KMS-11 (cell line): ENCODE measurements around the gene TMPRSS9.

Experiments
- H2AFZ ChIP-seq: fragments of 200-600 bp; sonication (generic); 2 replicates; pipeline ENCODE4 v1.6.1; 2016; ENCODE audit warnings: antibody characterized with exemption, mixed run types, low read depth
- H3K27ac ChIP-seq: fragments of 200-600 bp; sonication (generic); 2 replicates; pipeline ENCODE4 v1.6.1; 2016; ENCODE audit warnings: mild to moderate bottlenecking, mixed run types
- H3K27me3 ChIP-seq: fragments of 200-600 bp; sonication (generic); 2 replicates; pipeline ENCODE4 v1.6.1; 2017; ENCODE audit warnings: mild to moderate bottlenecking, low read depth, mixed run types, moderate library complexity; ENCODE audit not compliant: insufficient read depth
- H3K36me3 ChIP-seq: fragments of 200-600 bp; sonication (generic); 2 replicates; pipeline ENCODE4 v1.6.1; 2017; ENCODE audit warnings: mild to moderate bottlenecking, mixed run types; ENCODE audit not compliant: insufficient read depth
- H3K4me1 ChIP-seq: fragments of 200-600 bp; sonication (generic); 2 replicates; pipeline ENCODE4 v1.6.1; 2016; ENCODE audit warnings: mild to moderate bottlenecking, low read depth, mixed run types; ENCODE audit not compliant: poor library complexity, severe bottlenecking
- H3K4me2 ChIP-seq: fragments of 200-600 bp; sonication (generic); 2 replicates; pipeline ENCODE4 v1.7.0; 2016; ENCODE audit warnings: mild to moderate bottlenecking, mixed run types
- H3K4me3 ChIP-seq: fragments of 200-600 bp; sonication (generic); IDR thresholded peaks from 2 replicates; pipeline ENCODE4 v1.6.1; 2017; ENCODE audit warnings: low read depth, low read length, mixed read lengths; ENCODE audit not compliant: insufficient read depth
- H3K79me2 ChIP-seq: fragments of 200-600 bp; sonication (generic); 2 replicates; pipeline ENCODE4 v1.6.1; 2016; ENCODE audit warnings: low read depth, mixed run types; ENCODE audit not compliant: insufficient read depth
- H3K9ac ChIP-seq: fragments of 200-600 bp; sonication (generic); 2 replicates; pipeline ENCODE4 v1.6.1; 2016; ENCODE audit warnings: mild to moderate bottlenecking, mixed run types
- H4K20me1 ChIP-seq: fragments of 200-600 bp; sonication (generic); 2 replicates; pipeline ENCODE4 v1.6.1; 2016; ENCODE audit warnings: mild to moderate bottlenecking, mixed run types; ENCODE audit not compliant: insufficient read depth
- CTCF ChIP-seq: fragments of 200-600 bp; sonication (generic); conservative IDR thresholded peaks from 2 replicates; pipeline ENCODE4 v1.6.1; 2017; ENCODE audit warnings: low read depth, mild to moderate bottlenecking, antibody characterized with exemption, low read length, moderate library complexity, mixed read lengths

Gene TMPRSS9

GRCh38 chr19:2412449-2412848 is 52.4 kb downstream of the TMPRSS9 start:
- Histone ChIP-seq H3K27me3 (no peaks in the 10 kb centered on the region), H3K9ac (no peak overlapping the region), H3K4me3 (no peak overlapping the region), H3K4me1 (no peaks in the 10 kb centered on the region), H4K20me1 (no peaks in the 10 kb centered on the region), H3K36me3 (no peaks in the 10 kb centered on the region), H3K27ac (no peak overlapping the region), H2AFZ (no peak overlapping the region), H3K79me2 (no peaks in the 10 kb centered on the region), H3K4me2 (no peak overlapping the region)
- no peak for TF ChIP-seq CTCF

- no peak overlapping the region for H3K27ac ChIP-seq
- H3K27me3 ChIP-seq = no peaks in the 10 kb centered on the region
- H3K4me1 ChIP-seq = no peaks in the 10 kb centered on the region
- H3K4me2 ChIP-seq = no peak overlapping the region
- H3K36me3 ChIP-seq = no peaks in the 10 kb centered on the region
- H2AFZ ChIP-seq = no peak overlapping the region
- no peaks in the 10 kb centered on the region for H4K20me1 ChIP-seq
- TF ChIP-seq CTCF = no peak
- H3K4me3 ChIP-seq = no peak overlapping the region
- H3K9ac ChIP-seq = no peak overlapping the region
- H3K79me2 ChIP-seq = no peaks in the 10 kb centered on the region
These were observed 53.1 kb downstream of the TMPRSS9 start for GRCh38 chr19:2413159-2413558.

GRCh38 chr19:2413629-2414028 is 53.6 kb downstream of the TMPRSS9 start:
- no peaks in the 10 kb centered on the region for H3K79me2 ChIP-seq
- H3K9ac ChIP-seq = no peak overlapping the region
- H4K20me1 ChIP-seq = no peaks in the 10 kb centered on the region
- no peak overlapping the region for H3K27ac ChIP-seq
- no peak overlapping the region for H3K4me3 ChIP-seq
- no peak for TF ChIP-seq CTCF
- H3K27me3 ChIP-seq = no peaks in the 10 kb centered on the region
- H3K4me2 ChIP-seq = no peak overlapping the region
- H3K4me1 ChIP-seq = no peaks in the 10 kb centered on the region
- H3K36me3 ChIP-seq = no peaks in the 10 kb centered on the region
- no peak overlapping the region for H2AFZ ChIP-seq

GRCh38 chr19:2415281-2415972 is 55.4 kb downstream of the TMPRSS9 start:
- H3K36me3 ChIP-seq = no peaks in the 10 kb centered on the region
- H3K27me3 ChIP-seq = no peaks in the 10 kb centered on the region
- H3K9ac ChIP-seq = no peak overlapping the region
- H4K20me1 ChIP-seq = no peaks in the 10 kb centered on the region
- no peak overlapping the region for H3K4me3 ChIP-seq
- TF ChIP-seq CTCF = no peak
- H3K4me1 ChIP-seq = no peaks in the 10 kb centered on the region
- no peak overlapping the region for H3K27ac ChIP-seq
- H2AFZ ChIP-seq = no peak overlapping the region
- no peak overlapping the region for H3K4me2 ChIP-seq
- H3K79me2 ChIP-seq = no peaks in the 10 kb centered on the region
